ENCODE data around the gene CENPB.
A peak's percentile ranks its signal among the peaks of the same experiment; 100 is the strongest.
"Not testable (repeated sequence)": the region's sequence is repeated elsewhere in the genome, so short reads cannot be mapped to it uniquely, and the experiment has no call there.

CENPB gene, protein sequence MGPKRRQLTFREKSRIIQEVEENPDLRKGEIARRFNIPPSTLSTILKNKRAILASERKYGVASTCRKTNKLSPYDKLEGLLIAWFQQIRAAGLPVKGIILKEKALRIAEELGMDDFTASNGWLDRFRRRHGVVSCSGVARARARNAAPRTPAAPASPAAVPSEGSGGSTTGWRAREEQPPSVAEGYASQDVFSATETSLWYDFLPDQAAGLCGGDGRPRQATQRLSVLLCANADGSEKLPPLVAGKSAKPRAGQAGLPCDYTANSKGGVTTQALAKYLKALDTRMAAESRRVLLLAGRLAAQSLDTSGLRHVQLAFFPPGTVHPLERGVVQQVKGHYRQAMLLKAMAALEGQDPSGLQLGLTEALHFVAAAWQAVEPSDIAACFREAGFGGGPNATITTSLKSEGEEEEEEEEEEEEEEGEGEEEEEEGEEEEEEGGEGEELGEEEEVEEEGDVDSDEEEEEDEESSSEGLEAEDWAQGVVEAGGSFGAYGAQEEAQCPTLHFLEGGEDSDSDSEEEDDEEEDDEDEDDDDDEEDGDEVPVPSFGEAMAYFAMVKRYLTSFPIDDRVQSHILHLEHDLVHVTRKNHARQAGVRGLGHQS

DNA sequence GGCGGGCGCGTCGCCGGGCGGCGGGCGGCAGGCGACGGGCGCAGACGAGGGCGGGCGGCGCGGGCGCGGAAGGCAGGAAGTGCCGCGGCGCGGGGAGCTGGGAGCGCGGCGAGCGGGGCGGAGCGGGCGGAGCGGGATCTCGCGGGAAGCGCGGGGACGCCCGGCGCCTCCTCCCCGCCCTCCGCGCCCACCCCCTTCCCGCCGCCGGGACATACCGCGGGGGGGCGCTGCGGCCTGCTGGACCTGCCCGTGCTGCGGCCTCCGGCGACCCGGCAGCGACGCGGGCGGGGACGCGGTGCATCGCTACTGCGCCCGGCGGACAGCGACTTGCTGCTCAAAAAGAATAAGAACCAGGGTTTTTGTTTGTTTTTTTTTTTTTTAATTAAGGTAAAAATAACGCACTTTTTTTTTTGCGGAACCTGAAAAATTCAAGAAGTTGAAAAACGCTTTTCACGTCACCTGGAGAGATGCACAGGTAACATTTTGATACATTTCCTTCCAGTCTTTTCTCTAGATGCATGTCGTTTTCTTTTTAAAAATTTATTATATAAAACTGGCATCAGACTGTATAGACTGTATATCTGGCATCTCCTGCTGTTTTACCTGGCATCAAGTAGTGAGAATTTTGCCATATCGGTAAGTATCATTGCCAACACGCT lies at the start of gene CENPB:
Gene CENPB, minus strand, starts transcription at position 76 of the 659 bp plus-strand sequence. CDS start 257 bp downstream, outside the sequence.
- peak; percentile 82 for DNase-seq (ENCODE audit: low read depth)

DNA sequence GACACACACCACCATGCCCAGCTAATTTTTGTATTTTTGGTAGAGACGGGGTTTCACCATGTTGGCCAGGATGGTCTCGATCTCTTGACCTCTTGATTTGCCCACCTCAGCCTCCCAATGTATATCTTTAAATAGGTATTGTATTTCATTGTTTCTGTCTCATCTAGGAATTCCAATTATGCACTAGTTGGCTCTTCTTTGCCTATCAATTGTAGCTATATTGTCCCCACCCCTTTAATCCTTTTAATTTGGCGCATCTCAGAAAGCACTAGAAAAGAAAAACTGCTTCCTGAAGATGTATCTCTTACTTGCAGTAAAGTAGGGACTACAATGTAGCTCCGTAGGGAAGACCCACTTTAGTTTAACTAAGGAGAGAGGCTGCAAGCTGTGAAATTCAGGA lies 49.6 kb upstream of the CENPB start:
- no peak for DNase-seq (ENCODE audit: low read depth)

DNA sequence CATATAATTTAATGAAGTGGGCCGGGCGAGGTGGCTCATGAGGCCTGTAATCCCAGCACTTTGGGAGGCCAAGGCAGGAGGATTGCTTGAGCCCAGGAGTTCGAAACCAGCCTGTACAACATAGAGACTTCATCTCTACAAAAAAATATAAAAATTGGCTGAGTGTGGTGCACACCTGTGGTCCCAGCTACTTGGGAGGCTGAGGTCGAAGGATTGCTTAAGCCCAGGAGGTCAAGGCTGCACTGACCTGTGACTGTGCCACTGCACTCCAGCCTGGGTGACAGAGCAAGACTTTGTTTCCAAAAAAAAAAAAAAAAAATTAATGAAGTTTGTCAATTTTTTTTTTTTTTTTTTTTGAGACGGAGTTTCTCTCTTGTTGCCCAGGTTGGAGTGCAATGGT lies 43.4 kb upstream of the CENPB start:
- DNase-seq (ENCODE audit: low read depth) = not testable (repeated sequence)

DNA sequence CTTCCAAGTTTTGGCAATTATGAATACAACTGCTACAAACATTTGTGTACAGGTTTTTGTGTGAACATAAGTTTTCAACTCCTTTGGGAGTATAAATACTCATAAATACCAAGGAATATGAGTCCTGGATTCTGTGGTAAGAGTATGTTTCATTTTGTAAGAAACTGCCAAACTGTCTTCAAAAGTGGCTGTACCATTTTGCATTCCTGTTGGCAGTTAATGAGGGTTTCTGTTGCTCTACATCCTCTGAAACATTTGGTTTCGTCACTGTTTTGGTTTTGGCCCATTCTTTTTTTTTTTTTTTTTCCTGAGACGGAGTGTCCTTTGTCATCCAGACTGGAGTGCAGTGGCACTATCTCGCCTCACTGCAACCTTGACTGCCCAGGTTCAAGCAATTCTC lies 42.3 kb upstream of the CENPB start:
- peak; percentile 67 for DNase-seq (ENCODE audit: low read depth)

DNA sequence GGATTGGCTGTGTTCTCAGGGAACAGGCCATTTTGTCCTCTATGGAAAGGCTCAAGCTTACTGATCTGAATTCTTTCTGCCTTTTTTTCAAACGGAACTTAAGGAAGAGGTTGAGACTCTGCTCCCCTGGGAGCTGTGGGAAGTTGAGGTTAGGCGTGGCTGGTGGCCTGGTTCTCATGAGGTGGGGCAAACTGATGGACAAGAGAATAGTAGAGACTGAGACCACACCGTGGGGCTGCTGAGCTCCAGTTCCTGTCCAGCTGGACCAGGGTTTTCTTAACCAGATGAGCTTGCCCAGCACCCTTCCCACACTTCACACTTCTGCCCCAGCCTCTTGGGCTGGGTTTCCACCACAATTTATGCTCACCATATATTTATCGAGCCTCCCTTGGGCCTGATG lies 39.9 kb upstream of the CENPB start:
- no peak for DNase-seq (ENCODE audit: low read depth)

DNA sequence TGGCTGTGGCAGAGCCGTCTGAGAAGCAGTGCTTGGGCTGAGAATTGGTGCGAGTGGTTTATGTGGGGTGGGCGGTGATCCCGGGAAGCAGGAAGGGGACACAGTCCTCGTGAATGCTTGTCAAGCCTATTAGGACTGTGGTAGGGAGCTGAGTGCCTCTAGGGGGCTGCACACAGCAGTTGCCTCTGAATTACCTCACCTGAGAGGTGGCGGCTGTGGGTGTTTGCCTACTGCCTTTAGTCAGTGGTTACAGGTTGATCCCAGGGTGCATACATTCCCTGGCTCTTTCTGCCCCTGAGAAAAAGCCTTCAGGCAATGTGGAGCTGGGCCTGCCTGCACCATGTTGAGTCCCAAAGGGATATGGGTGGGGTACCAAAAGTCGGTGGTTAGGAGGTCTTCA lies 39.0 kb upstream of the CENPB start:
- DNase-seq (ENCODE audit: low read depth) = no peak

DNA sequence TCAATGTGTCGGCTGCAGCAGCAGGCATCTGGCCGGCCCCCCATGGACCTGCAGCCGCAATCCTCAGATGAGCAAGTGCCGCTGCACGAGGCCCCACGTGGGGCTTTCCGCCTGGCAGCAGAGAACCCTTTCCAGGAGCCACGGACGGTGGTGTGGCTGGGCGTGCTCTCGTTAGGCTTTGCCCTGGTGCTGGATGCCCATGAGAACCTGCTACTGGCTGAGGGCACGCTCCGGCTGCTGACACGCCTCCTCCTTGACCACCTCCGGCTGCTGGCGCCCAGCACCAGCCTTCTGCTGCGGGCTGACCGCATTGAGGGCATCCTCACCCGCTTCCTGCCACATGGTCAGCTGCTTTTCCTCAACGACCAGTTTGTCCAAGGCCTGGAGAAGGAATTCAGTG lies 37.3 kb upstream of the CENPB start:
- DNase-seq (ENCODE audit: low read depth) = no peak

DNA sequence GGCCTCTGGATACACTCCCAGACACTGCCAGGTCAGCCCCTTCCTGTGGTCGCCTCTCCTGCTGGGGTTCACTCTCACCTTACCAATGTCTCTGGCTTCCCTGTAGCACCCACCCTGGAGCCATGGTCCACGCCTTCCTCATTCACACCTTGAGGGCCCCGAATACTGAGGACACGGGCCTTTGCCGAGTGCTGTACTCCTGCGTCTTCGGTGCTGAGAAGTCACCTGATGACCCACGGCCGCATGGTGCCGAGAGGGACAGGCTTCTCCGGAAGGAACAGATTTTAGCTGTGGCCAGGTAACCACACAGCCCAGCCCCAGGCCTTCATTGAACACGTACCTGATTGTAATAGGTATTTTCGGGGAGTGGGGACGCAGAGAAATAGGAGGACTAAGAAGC lies 35.5 kb upstream of the CENPB start:
- DNase-seq (ENCODE audit: low read depth) = no peak

DNA sequence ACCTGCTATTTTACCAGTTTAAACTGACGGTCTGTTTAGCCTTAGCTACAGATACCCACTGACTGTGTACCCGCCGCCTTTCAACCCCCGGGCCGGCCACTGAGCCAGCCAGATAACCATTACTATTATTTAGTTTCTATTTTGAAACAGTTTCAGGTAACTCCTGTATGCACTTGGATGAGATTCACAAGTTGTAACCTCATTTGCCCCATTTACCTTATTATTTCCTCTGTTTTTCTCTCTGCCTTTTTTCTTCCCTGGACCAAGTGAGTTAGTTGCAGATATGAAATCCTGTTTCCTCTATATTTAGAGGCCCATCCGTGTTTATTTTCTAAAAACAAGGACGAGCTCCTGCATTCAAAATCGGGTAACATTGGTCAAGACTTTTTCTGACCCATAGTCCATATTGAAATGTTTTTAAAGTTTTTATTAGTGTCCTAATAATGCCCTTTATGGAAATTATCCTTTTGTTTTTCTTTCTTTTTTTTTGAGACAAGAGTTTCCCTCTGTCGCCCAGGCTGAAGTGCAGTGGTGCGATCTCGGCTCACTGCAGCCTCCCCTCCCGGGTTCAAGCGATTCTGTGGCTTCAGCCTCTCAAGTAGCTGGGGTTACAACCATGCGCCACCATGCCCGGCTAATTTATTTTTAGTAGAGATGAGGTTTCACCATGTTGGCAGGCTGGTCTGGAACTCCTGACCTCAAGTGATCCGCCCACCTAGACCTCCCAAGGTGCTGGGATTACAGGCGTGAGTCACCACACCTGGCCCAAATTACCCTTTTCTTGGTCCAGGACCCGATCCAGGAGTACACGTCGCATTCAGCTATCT lies 34.6 kb upstream of the CENPB start:
- no peak for DNase-seq (ENCODE audit: low read depth)

DNA sequence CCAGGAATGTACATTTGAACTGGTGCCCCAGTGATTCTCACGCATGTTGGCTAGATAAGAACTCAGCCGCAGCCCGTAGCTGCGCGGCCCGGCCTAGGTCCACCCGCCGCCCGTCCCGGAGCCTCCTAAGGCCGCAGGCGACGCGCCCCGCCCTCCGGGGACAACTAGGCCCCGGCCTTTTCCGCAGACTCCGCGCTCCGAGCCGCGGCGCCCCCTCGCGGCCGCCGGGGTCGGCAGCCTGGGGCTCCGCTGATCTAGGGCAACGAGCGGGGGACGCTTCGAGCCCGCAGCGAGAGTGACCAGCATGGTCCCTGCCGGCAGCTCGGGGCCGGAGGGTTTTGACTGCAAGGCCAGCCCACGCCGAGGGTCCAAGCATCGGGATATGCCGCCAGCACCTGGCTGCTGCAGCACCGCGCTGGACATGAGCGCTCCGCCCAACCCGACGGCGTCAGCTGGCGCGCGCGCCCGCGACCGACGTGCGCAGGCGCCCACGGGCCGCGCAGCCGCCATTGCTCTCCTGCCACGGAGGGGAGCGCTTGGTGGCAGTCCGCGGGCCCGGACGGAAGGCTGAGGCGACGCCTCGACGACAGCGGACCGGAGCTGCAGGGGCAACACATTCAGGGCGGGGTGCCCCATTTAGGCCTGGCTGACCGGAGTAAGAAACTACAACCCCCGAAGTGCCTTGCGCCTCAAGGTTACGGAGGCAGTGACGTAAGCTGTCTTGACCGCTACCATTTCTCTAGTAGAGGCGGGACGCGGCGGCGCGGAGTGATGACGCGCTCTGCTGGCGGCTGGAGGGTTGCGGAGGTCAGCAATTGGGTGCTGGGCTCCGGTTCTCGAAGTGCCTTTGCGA lies 33.7 kb upstream of the CENPB start, which contains the start of gene AP5S1:
Gene AP5S1, plus strand, starts transcription at position 500 of the 853 bp plus-strand sequence. CDS start 1,571 bp downstream, outside the sequence.
- DNase-seq (ENCODE audit: low read depth) = peak; percentile 95

DNA sequence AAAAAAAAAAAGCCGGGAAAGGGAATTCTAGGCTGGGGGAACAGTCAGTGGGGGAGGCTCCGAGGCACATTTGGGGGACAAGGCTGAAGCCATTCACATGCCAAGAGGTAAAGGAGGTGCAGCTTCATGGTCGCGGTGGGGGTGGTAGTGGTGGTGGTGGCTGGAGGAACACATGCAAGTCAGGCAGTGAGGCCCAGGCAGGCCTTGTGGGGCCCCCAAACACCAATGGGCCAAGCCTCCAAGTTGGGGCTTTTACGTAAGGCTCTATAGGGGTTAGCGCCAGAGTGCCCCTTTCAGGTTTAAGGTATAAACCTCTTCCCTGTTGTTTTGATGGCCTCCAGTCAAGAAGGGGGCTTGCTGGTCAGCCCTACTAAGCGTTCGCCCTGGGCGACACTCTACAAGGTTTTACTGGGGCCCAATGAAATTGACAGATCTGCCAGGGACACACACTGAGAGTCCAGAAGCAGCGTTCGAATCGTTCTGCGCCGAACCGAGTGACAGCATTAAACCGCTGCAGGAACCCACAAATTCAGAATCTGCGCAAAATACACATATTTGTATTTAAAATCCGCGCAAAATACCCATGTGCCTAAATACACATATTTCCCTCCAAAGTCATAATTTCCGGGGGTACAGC lies 33.0 kb upstream of the CENPB start:
- DNase-seq (ENCODE audit: low read depth) = no peak

DNA sequence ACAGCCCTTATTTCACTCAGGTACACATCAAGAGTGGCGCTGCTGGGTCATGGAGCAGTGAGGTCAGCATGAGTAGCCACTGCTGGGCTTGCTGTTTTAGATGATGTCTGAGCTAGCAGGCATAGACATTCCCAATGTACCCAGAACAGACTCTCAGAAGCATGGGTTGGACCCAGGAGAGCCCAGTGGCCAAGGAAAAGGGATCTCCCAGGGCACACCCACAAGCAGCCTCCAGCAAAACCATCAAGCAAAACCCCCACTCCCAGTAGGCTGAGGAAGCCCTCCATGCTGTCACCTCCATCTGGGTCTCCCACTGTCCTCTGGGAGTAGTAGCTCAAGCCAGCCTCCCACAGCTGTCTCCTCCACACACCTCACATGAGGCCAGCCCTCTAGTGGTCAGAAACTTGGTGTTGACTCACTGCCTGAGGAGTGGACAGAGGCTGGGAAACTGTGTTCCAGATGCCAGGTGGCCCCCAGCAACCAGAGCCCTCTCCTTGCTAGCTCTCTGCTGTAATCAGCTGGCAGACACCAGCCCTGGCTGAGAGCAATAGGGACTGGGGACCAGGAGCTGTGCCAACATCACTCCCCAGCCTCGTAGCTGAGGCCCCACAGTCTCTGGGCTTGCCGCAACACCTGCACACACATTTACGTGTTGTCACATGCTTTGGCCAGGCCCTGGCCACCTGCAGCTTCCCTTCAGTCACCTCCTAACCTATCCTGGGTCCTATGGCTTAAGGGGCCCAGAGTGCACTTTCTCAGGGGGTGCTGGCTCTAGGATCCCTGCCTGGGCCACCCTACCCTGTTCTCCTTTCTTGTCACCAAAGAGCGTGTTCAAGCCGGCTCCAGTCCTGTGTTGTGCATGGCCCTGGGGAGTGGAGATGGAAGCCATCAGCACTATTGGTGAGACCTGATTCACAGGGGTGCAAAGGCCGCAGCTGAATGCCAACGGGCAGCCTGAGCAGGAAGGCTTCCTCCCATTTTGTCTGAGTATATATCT lies 31.9 kb upstream of the CENPB start:
- DNase-seq (ENCODE audit: low read depth) = peak; percentile 61

DNA sequence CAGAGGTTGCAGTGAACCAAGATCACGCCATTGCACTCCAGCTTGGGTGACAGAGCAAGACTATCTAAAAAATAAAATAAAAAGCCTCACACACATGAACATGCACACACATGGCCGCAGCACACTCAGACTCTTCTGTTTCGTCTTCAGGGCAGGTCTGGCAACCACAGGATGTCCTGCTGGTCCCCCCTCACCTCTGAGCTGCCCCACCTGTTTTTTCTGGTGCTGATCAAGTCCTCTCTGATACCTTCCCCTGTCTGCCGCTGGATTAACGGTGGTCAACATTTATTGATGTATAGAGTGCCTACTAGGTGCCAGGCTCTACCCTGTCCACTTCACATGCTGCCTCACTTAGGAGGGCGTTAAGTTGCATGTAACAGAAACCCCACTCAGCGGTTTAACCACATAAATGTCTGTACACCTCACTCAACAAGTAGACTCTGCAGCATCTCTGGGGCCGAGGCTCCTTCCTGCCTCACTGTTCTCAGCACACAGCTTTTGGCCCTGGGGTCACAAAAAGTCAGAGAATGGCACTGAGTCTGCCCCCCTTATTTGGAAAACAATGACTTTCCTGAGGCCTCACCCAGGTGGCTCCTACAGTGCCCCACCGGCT lies 29.3 kb upstream of the CENPB start:
- no peak for DNase-seq (ENCODE audit: low read depth)

DNA sequence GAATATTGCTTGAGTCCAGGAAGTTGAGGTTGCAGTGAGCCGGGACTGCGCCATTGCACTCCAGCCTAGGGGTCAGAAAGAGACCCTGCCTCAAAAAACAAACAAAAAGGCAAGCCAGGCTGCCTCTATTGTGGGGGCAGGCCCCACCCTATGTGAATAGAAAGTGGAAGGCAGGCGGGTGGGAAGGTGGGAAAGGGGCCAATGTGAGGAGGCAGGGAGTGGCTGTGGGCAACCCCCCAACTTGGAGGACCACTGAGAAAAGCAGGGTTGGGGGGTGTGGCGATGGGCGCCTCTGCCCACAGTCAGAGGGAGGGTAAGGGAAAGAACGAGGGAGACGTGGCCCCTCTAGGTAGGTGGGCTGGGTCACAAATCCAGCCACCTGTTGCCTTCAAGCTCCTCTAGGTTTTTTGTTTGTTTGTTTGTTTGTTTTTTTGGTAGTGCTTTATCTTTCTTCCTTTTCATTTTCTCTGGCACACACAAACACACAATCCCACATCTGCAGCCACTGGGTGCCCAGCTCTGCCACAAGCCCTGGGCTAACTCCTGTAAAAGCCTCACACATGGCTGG lies 28.5 kb upstream of the CENPB start:
- no peak for DNase-seq (ENCODE audit: low read depth)

DNA sequence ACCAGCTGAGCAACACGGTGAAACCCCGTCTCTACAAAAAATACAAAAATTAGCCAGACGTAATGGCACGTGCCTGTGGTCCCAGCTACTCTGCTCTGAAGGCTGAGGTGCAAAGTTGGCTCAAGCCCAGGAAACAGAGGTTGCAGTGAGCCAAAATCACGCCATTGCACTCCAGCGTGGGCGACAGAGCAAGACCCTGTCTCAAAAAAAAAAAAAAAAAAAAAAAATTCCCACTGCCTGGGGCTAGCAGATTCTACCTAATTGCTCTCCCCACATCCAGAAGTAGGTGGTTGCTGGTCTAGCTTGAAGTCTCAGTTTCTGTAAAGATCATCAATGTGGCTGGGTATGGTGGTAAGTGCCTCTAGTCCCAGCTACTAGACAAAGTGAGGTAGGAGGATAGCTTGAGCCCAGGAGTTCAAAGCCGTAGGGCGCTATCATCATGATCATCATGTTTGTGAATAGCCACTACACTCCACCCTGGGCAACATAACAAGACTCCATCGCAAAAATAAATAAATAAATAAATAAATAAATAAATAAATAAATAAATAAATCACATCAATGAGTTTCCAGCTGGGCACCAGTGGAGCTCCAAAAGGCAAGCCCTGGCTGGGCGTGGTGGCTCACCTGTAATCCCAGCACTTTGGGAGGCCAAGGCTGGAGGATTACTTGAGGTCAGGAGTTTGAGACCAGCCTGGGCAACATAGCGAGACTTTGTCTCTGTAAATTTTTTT lies 27.5 kb upstream of the CENPB start:
- DNase-seq (ENCODE audit: low read depth) = no peak

DNA sequence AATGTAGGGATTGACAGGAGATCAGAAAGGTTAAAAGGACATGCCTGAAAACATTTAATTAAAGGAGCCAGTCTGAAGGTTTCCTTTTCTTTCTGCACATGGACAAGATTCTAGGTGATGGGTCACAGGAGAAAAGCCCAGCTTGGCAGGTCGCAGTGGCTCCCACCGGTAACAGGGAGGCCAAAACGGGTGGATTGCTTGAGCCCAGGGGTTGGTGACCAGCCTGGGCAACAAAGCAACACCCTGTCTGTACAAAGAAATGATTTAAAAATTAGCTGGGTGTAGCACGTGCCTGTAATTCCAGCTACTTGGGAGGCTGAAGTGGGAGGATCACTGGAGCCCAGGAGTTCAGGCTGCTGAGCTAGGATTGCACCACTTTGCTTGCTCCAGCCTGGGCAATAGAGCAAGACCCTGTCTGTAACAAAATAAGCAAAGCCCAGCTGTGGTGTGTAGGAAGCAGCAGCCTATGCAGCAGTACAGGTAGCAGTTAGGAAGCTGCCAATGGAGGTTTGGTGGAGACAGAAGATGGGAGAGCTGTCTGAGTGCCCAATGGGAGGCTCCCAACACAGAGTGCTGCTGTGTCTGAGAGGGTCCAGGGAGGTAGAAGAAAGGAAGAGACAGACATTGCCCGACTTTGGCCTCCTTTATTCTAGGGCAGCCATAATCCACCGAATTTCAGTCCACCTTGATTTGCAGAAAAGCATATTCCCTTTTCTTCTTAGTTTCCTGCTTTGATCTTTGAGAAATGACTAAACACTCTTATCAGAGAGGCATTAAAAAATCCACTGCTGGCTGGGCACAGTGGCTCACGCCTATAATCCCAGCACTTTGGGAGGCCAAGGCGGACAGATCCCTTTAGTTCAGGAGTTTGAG lies 26.7 kb upstream of the CENPB start:
- DNase-seq (ENCODE audit: low read depth) = peak; percentile 9

DNA sequence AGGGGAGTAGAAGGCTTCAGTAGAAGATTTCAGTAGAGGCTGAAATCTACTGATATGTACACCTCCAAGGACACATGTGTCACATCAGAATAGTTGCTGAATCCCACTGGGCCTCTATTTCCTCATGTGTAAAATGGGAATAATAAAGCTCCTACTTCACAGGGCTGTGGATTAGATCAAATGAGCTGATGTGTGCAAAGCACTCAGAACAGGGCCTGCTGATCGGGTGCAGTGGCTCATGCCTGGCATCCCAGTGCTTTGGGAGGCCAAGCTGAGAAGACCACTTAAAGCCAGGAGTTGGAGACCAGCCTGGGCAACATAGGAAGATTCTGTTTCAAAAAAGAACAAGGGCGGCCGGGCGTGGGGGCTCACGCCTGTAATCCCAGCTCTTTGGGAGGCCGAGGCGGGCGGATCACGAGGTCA lies 25.7 kb upstream of the CENPB start:
- DNase-seq (ENCODE audit: low read depth) = no peak
